ENCODE data around the gene SEC11C. TPM values are rescaled to one million over a fixed set of nuclear protein-coding genes. Genes with fewer than 3 reads are reported as not detected.

The SEC11C gene
- total and polyA plus RNA-seq, 9 of the 15 experiments (the other 6 are each of a cell fraction or from before 2014, with no cell fraction given) = 22.0 to 71.3 (median 36.5) TPM

- peak overlapping the region; percentile 99 for H2AFZ ChIP-seq (ENCODE audit: low read depth, low read length)
- in situ Hi-C loops (cut with MboI) (no loop called here), intact Hi-C loops (cut with micrococcal nuclease) (no loop called here)
- H3K9ac ChIP-seq (ENCODE audit: insufficient read depth in 1 of 2, low read depth in 2 of 2, low read length in 2 of 2) = peak overlapping the region; percentile 90 to 92; a peak in 3 of 4 replicates
- BruUV-seq (replicated peaks) = TSS peak; percentile 39
- no peak for TF ChIP-seq ARNT (IDR thresholded peaks at IDR 0.05)
- TF ChIP-seq ARID3A (IDR thresholded peaks at IDR 0.05; ENCODE audit: borderline replicate concordance, low read depth, low read length) = no peak
- TF ChIP-seq REST (IDR thresholded peaks at IDR 0.05; ENCODE audit: borderline replicate concordance) = peak; percentile 90
- peak; percentile 70; the same call in 1 of the 2 replicates for TF ChIP-seq REST (CRISPR knock-in tag; IDR thresholded peaks at IDR 0.05; ENCODE audit: low read depth)
- TF ChIP-seq NFRKB (IDR thresholded peaks at IDR 0.05; ENCODE audit: low read depth) = no peak
- peak; percentile 69; the same call in 1 of the 2 replicates for TF ChIP-seq MIER1 (IDR thresholded peaks at IDR 0.05; ENCODE audit: low read depth)
- TF ChIP-seq EHMT2 (IDR thresholded peaks at IDR 0.05) = peak; percentile 68; the same call in 1 of the 2 replicates
- TF ChIP-seq MNT (conservative IDR thresholded peaks at IDR 0.05) = no peak
- H4K20me1 ChIP-seq (replicated peaks; ENCODE audit: control insufficient read depth, insufficient read depth, low read length) = no peaks in the 10 kb centered on the region
- POLR2A ChIA-PET = interaction anchor here (0.6 to 0.7 kb wide), 2 partner anchors 131 to 404 kb away, joined by 3 read pairs; no protein-coding TSS in a partner anchor
- DNase-seq (ENCODE audit: extremely low read depth in 1 of 4, low spot score in 3 of 4) (peak; percentile 12 to 31 (median 22)), ATAC-seq (peak; percentile 9), FAIRE-seq (no peak)
- no peaks in the 10 kb centered on the region for H3K9me3 ChIP-seq (replicated peaks; ENCODE audit: control insufficient read depth, insufficient read depth, low read depth, low read length)
- WGBS (ENCODE audit: insufficient coverage, low coverage, missing lambda C conversion rate) = 1% methylated on average over 12 of the region's 16 CpGs
- no peaks in the 10 kb centered on the region for H3K36me3 ChIP-seq (ENCODE audit: control insufficient read depth, insufficient read depth, low read length)
- H3K4me1 ChIP-seq (replicated peaks in 1 of 2; ENCODE audit: control insufficient read depth in 2 of 2, insufficient read depth in 2 of 2, low read length in 2 of 2) = peaks cover 0 to 5% of the 10 kb centered on the region in 2 experiments; a peak in 2 of 5 replicates
- H3K4me3 ChIP-seq = peak overlapping the region; percentile 81
- CTCF ChIA-PET (ENCODE audit: low intra/inter-chr PET ratio) = no interaction called here
- peak overlapping the region; percentile 90 for H3K4me2 ChIP-seq (ENCODE audit: insufficient read depth, low read length)
- H3K27ac ChIP-seq (ENCODE audit: extremely low read depth, low read depth, low read length) = no peak overlapping the region
- H3K79me2 ChIP-seq (ENCODE audit: control insufficient read depth, insufficient read depth, low read length) = no peaks in the 10 kb centered on the region
- no peaks in the 10 kb centered on the region for H3K9me1 ChIP-seq (ENCODE audit: control insufficient read depth, insufficient read depth, low read length)
- H3K27me3 ChIP-seq (ENCODE audit: control insufficient read depth in 2 of 2, insufficient read depth in 2 of 2, low read length in 2 of 2) = no peaks in the 10 kb centered on the region
These were observed 710 bp downstream of the SEC11C start for GRCh38 chr18:59140302-59140885.
